Measurements from ENCODE around the gene FAM131B.
A peak's percentile ranks its signal among the peaks of the same experiment; 100 is the strongest.

The FAM131B gene

GRCh38 chr7:143320620-143321019 lies 41.9 kb downstream of the FAM131B start:
- DNase-seq = no peak

- no peak for DNase-seq
Measured at GRCh38 chr7:143318661-143319060, 43.9 kb downstream of the FAM131B start.

GRCh38 chr7:143316492-143316891 lies 46.0 kb downstream of the FAM131B start:
- DNase-seq = no peak

- no peak for DNase-seq
Measured at GRCh38 chr7:143315776-143316175, 46.7 kb downstream of the FAM131B start, which contains the start of gene CLCN1. Gene CLCN1 (plus strand): TSS chr7:143316111. CDS start chr7:143316213, 102 bp downstream.

- DNase-seq = no peak
Measured at GRCh38 chr7:143314127-143314526, 48.4 kb downstream of the FAM131B start.

- no peak for DNase-seq
Measured at GRCh38 chr7:143308632-143309031, 53.9 kb downstream of the FAM131B start.

- DNase-seq = peak; percentile 87
Measured at GRCh38 chr7:143305423-143306070, 57.0 kb downstream of the FAM131B start.

- DNase-seq = no peak
Measured at GRCh38 chr7:143304938-143305337, 57.6 kb downstream of the FAM131B start.

- no peak for DNase-seq
Measured at GRCh38 chr7:143303733-143304132, 58.8 kb downstream of the FAM131B start.

Measured in hematopoietic multipotent progenitor cell treated with erythropoietin and hydrocortisone succinate and interleukin-3 and kit ligand, for 6 days (in vitro differentiated cells).